Measurements from ENCODE around the gene ATP5MC2. TPM values are rescaled to one million over a fixed set of nuclear protein-coding genes. Genes with fewer than 3 reads are reported as not detected.
A peak's percentile ranks its signal among the peaks of the same experiment; 100 is the strongest.

Gene ATP5MC2
- total and polyA plus RNA-seq, 9 of the 15 experiments (the other 6 are each of a cell fraction or from before 2014, with no cell fraction given) = 314 to 1,208 (median 468) TPM

- TF ChIP-seq CHD1 (IDR thresholded peaks at IDR 0.05; ENCODE audit: low read length) = no peak
- peak; percentile 86 for TF ChIP-seq CEBPZ (IDR thresholded peaks at IDR 0.05; ENCODE audit: borderline replicate concordance, low read depth, low read length)
- TF ChIP-seq MAZ (CRISPR knock-in tag; conservative IDR thresholded peaks at IDR 0.05 in 1 of 2, IDR thresholded peaks at IDR 0.05 in 1 of 2) = peak; percentile 91 to 96
- TF ChIP-seq CREB1 (IDR thresholded peaks at IDR 0.05) = peak; percentile 62
- peak; percentile 80; the same call in 1 of the 2 replicates for TF ChIP-seq CREB1 (CRISPR knock-in tag; IDR thresholded peaks at IDR 0.05)
- TF ChIP-seq PKNOX1 (IDR thresholded peaks at IDR 0.05) = peak; percentile 100
- TF ChIP-seq HDAC3 (IDR thresholded peaks at IDR 0.05; ENCODE audit: borderline replicate concordance, partially characterized antibody) = peak; percentile 52
- TF ChIP-seq E2F8 (IDR thresholded peaks at IDR 0.05; ENCODE audit: low read depth, partially characterized antibody) = peak; percentile 48
- peak; percentile 83 for TF ChIP-seq RBFOX2 (IDR thresholded peaks at IDR 0.05; ENCODE audit: low read depth, low read length)
- no peak; the same call in 1 of the 2 replicates for TF ChIP-seq EP300 (IDR thresholded peaks at IDR 0.05; ENCODE audit: low read length)
- TF ChIP-seq KAT7 (CRISPR knock-in tag; IDR thresholded peaks at IDR 0.05; ENCODE audit: borderline replicate concordance) = peak; percentile 84; the same call in 1 of the 2 replicates
- peak; percentile 66 to 76 for TF ChIP-seq E2F6 (IDR thresholded peaks at IDR 0.05; ENCODE audit: borderline replicate concordance in 1 of 2, extremely low read depth in 1 of 2, insufficient read depth in 1 of 2, insufficient read length in 1 of 2, low read depth in 1 of 2, low read length in 1 of 2, poor library complexity in 1 of 2, severe bottlenecking in 1 of 2)
- TF ChIP-seq NFIC (IDR thresholded peaks at IDR 0.05) = peak; percentile 96
- TF ChIP-seq HES1 (IDR thresholded peaks at IDR 0.05; ENCODE audit: low read depth) = peak; percentile 11; the same call in 1 of the 2 replicates
- TF ChIP-seq EP400 (IDR thresholded peaks at IDR 0.05) = peak; percentile 81
- TF ChIP-seq SMAD4 (CRISPR knock-in tag; conservative IDR thresholded peaks at IDR 0.05) = peak; percentile 80
- TF ChIP-seq CBFB (CRISPR knock-in tag; IDR thresholded peaks at IDR 0.05) = no peak; the same call in 1 of the 2 replicates
Measured at GRCh38 chr12:53625946-53626701, 49.8 kb downstream of the ATP5MC2 start, which contains the start of gene ATF7 (continued).

Data from K562 (cell line).